AG08396 (cell line): ENCODE measurements around the gene MSH3.
"Not testable (repeated sequence)": the region's sequence is repeated elsewhere in the genome, so short reads cannot be mapped to it uniquely, and the experiment has no call there.

Experiments
- DNase-seq: peaks from one replicate; pipeline ENCODE4 v3.0.0; 2012; ENCODE audit warnings: low spot score, mixed read lengths

The MSH3 gene

GRCh38 chr5:80656425-80656824 is 2.0 kb downstream of the MSH3 start:
- DNase-seq: no peak

DNA sequence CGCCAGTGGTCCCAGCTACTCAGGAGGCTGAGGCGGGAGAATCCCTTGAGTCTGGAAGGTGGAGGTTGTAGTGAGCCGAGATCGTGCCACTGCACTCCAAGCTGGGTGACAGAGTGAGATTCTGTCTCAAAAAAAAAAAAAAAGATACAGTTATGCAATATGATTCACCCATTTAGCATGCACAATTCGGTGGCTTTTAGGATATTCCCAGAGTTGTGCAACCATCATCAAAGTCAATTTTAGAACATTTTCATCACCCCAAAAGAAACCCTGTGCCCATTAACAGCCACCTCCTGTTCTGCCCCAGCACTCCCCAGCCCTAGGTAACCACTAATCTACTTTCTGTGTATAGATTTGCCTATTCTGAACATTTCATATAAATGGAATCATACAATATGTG is 4.7 kb downstream of the MSH3 start:
- peak; percentile 21 for DNase-seq

DNA sequence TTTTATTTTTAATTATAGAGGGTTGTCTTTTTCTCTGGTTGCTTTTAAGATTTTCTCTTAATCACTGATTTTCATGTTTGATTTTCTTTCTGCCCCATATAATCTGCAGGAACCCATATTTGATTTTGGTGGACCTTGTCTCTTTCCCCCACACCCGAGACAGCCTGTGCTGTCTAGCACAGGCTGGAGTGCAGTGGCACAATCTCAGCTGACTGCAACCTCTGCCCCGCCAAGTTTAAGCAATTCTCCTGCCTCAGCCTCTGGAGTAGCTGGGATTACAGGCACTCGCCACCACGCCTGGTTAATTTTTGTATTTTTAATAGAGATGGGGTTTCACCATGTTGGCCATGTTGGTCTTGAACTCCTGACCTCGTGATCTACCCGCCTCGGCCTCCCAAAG is 6.2 kb downstream of the MSH3 start:
- not testable (repeated sequence) for DNase-seq

DNA sequence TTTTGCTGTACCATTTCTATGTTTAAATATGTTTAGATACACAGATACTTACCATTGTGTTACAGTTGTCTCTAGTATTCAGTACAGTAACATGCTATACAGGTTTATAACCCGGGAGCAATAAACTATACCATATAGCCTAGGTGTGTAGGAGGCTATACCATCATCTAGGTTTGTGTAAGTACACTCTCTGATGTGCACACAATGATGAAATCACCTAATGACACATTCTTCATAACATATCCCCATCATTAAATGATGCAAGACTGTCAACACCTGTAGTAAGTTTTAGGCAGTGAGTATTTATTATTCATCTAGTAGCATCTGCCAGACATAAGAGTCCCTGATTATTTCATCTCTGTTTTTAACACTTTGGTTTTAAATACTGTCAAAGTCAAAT is 7.7 kb downstream of the MSH3 start:
- DNase-seq: no peak

- no peak for DNase-seq
Observed at GRCh38 chr5:80665057-80665456, 10.6 kb downstream of the MSH3 start.

DNA sequence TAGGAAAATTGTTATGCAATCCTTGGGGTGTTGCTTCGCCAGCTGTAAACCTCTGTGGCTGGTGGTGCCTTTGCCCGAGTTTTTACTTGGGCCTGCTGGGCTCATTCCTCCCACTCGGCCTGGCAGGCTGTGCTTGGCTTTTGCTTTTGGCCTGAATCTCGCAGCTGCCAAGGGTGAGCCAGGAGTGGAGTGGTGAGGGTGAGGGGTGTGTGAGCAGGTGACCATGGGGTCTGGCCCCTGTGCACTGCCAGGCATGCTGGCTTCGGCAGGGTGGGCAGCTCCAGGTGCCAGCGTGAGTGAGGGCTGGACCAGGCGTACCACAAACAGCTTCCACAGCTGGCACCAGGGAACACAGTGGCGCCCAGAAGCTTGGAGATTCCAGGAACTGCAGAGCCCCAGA is 12.9 kb downstream of the MSH3 start:
- DNase-seq: no peak

- DNase-seq: no peak
Observed at GRCh38 chr5:80668016-80668969, 13.8 kb downstream of the MSH3 start.

- peak; percentile 65 for DNase-seq
Observed at GRCh38 chr5:80672140-80672736, 17.8 kb downstream of the MSH3 start.

DNA sequence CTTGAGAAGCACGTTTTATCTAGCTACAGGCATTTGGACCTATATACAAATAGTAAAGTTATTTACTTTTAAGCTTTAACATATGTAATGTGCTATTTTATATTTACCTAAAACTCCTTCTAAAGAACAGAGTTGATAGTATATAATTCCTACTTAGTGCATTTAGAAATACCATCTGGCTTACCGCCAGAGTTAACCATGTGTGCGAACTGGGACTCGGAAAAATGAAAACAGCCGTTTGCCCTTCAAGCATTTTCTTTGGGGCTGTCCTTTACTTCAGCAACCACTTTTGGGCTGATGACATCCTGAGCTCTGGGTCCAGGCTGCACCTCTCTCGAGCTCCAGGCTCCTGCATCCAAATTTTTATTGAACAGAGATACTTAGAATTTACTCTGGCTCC is 22.3 kb downstream of the MSH3 start:
- DNase-seq: no peak

- DNase-seq: peak; percentile 12
Observed at GRCh38 chr5:80686757-80687156, 32.3 kb downstream of the MSH3 start.

DNA sequence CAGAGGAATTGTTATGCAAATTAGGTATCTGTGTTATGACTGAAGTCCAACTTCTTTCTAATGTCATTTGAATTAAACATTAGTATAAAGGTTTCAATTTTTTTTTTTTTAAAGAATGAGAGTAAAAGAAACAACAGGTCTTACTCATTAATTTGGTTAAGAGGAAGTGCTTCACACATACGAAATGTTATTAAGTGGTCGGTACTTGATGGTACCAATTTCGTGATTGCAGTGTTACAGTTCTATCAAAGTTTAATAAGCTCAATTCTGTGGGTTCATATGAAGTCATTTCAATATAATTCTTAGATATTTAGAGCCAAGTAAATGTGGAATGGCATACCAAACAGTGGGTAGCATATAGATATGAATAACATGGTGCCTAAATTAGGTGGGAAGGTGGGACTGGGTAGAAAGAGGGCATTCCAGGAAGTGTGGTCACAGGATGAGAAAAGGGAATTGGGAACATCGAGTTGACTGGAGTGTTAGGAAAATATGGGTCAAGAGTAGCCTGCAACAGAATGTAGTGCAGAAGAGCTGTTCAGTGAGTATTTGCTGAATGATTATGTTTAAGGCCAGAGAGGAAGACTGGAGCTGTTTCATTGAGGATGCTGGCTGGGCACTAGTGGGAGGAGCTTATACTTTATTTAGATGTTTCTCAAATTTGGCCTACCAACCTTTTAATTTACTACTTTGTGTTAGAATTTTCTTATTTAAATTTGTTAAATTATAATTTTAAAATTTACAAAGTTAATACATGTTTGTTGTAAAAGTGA is 34.4 kb downstream of the MSH3 start:
- DNase-seq: no peak

DNA sequence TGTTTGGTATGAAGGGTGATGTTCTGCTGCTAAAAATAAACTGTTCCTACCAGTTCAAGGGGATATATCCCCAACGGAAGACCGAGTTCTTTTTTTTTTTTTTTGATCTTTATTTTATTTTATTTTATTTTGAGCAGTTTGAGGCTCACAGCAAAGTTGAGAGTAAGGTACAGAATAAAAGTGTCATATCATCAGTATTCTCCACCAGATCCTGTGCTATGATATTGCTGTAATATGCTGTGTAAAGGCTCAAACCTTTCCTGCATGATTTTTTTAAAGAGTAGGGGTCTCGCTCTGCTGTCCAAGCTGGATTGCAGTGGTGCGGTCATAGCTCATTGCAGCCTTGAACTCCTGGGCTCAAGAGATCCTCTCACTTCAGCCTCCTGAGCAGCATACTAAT is 35.2 kb downstream of the MSH3 start:
- DNase-seq: no peak

GRCh38 chr5:80695666-80696065 is 41.2 kb downstream of the MSH3 start:
- DNase-seq: no peak

- DNase-seq: no peak
Observed at GRCh38 chr5:80696450-80696849, 42.0 kb downstream of the MSH3 start.

- DNase-seq: no peak
Observed at GRCh38 chr5:80697100-80697499, 42.6 kb downstream of the MSH3 start.

DNA sequence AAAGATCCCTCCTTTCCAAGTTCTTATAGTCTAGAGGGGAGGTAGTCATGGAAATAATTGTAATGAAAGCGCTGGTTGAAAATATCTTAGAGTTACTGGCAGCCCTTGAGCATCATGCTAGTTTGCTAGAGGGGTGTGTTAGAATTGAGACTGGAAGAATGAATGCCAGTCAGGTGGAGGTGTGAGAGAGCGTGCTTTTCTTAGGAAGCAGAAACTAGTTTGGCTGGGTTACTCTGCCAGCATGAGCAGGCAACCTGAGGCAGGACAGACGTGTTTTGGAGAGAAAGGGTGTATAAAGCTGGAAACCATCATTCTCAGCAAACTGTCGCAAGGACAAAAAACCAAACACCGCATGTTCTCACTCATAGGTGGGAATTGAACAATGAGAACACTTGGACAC is 43.9 kb downstream of the MSH3 start:
- DNase-seq: no peak

DNA sequence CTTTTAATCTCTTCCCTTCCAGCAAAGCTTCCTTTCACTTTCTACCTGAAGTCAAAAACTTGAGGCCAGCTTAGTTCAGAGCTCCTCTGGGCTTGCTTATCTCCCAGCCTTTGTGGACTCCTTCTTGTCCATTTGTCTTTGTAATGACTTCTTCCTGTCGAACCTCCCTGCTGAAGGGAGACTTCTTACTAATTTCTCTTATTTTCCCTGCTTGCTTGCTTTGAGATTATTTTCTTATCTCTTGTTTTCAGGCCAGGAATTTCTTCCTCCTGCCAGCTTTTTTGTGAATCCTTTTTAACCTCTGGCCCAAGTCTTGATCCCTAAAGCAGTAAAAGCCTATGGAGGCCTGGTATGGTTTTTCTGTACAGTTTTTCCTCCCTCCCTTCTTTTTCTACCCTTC is 47.1 kb downstream of the MSH3 start:
- no peak for DNase-seq

GRCh38 chr5:80703291-80703690 is 48.8 kb downstream of the MSH3 start:
- DNase-seq: no peak

GRCh38 chr5:80703747-80704146 is 49.3 kb downstream of the MSH3 start:
- no peak for DNase-seq

DNA sequence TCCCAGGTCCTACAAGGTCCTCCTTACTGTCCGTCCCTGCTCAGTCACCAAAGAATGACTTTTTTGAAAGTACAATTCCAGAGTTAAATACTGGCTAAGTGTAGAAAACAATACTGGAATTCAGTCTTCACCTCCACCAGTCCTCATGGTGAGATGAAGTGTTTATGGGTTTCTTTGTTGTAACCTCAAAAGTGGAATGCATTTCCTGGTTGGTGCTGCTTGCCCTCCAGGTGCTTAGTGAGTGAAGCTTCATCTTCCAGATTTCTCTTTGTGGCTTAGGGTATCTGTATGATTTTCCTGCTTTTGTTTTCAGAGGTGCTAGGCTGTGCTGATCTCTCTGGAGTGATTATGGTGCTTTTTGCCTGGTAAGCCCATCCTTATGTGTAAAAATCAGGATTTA is 49.8 kb downstream of the MSH3 start:
- no peak for DNase-seq

- DNase-seq: no peak
Observed at GRCh38 chr5:80705216-80705769, 50.8 kb downstream of the MSH3 start.

DNA sequence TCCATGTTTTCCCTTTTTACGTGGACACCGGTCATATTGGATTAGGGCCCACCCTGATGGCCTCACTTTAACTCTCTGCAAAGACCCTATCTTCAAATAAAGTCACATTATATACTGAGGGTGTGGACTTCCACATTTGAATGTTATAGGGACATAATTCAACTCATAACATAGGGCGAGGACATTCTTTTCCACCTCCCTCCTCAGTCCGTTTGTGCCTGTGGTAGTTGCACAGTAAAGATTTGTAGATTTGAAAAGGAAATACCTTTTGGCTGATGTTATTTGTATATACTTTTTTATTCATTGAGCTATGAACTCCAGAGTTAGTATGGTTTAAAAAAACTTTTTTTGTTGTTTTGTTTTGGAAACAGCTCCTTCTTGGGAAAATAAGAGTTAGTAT is 51.3 kb downstream of the MSH3 start:
- DNase-seq: no peak
